ENCODE data around the gene MAP2K7.
"Not testable (repeated sequence)": the region's sequence is repeated elsewhere in the genome, so short reads cannot be mapped to it uniquely, and the experiment has no call there.

MAP2K7 gene

GRCh38 chr19:7903244-7904073 is at the start of gene MAP2K7:
Gene MAP2K7, plus strand, starts transcription at chr19:7903877. Its CDS starts 68 bp downstream, at chr19:7903945.
- peak; percentile 99 for DNase-seq

GRCh38 chr19:7855426-7856108 is 48.1 kb upstream of the MAP2K7 start:
- DNase-seq, result no peak

GRCh38 chr19:7856109-7856591 is 47.5 kb upstream of the MAP2K7 start:
- no peak for DNase-seq

- DNase-seq, result no peak
Measured at GRCh38 chr19:7856679-7857663, 46.7 kb upstream of the MAP2K7 start.

- DNase-seq, result no peak
Measured at GRCh38 chr19:7857727-7858108, 46.0 kb upstream of the MAP2K7 start.

GRCh38 chr19:7858109-7858770 is 45.4 kb upstream of the MAP2K7 start:
- DNase-seq, result no peak

GRCh38 chr19:7859087-7859486 is 44.6 kb upstream of the MAP2K7 start:
- not testable (repeated sequence) for DNase-seq

GRCh38 chr19:7859831-7860713 is 43.6 kb upstream of the MAP2K7 start:
- DNase-seq, result no peak

- no peak for DNase-seq
Measured at GRCh38 chr19:7860714-7861618, 42.7 kb upstream of the MAP2K7 start.

- no peak for DNase-seq
Measured at GRCh38 chr19:7861619-7862412, 41.9 kb upstream of the MAP2K7 start.

- DNase-seq, result no peak
Measured at GRCh38 chr19:7862413-7862951, 41.2 kb upstream of the MAP2K7 start.

- no peak for DNase-seq
Measured at GRCh38 chr19:7863157-7863970, 40.3 kb upstream of the MAP2K7 start.

- DNase-seq, result no peak
Measured at GRCh38 chr19:7863971-7864689, 39.5 kb upstream of the MAP2K7 start.

GRCh38 chr19:7864690-7865074 is 39.0 kb upstream of the MAP2K7 start:
- DNase-seq, result no peak

GRCh38 chr19:7865262-7865911 is 38.3 kb upstream of the MAP2K7 start:
- no peak for DNase-seq

- no peak for DNase-seq
Measured at GRCh38 chr19:7866399-7867091, 37.1 kb upstream of the MAP2K7 start.

Measured in DMS79 treated with DMSO at 0.1 percent for 48 hours (cell line).